HepG2 (cell line): ENCODE data around the gene KRTAP25-1. TPM values are rescaled to one million over a fixed set of nuclear protein-coding genes. Genes with fewer than 3 reads are reported as not detected.

Experiments used
- ATAC-seq: fragments of 200-7000 bp; cut with Tn5 transposase; 3 replicates; pipeline ENCODE4 v1.9.1; 2020; ENCODE audit warnings: mild to moderate bottlenecking, moderate library complexity
- BruUV-seq: library from RNA; stranded (reverse); fragments of 400-500 nt; replicated peaks from 2 replicates; lab custom pipeline; 2021; lab: Mats Ljungman, UMichigan
- CTCF ChIA-PET: fragments of 300-600 bp; formaldehyde crosslinking; extraction: SDS; loops from one replicate; lab custom pipeline; 2021; ENCODE audit warnings: low total read pairs, inconsistent platforms, low intra/inter-chr PET ratio; lab: Yijun Ruan, JAX
- POLR2A ChIA-PET: fragments of 350-600 bp; sonication (Branson Sonifier 250); formaldehyde crosslinking; loops from one replicate; lab custom pipeline; 2020; ENCODE audit warnings: antibody characterized with exemption, inconsistent platforms; lab: Yijun Ruan, JAX
- DNase-seq: peaks from one replicate; pipeline ENCODE4 v3.0.0-alpha.2; 2015; ENCODE audit warnings: low spot score
- FAIRE-seq: peaks from 3 replicates; lab custom pipeline; 2011; peaks lifted over from hg19 to GRCh38; lab: Jason Lieb, UNC
- H2AFZ ChIP-seq: one replicate; pipeline ENCODE4 v1.6.1; 2011; ENCODE audit warnings: low read length, inconsistent platforms
- H3K27ac ChIP-seq: fragments of 300-600 bp; 3 replicates; pipeline ENCODE4 v1.8.0; 2011; ENCODE audit warnings: mixed run types, mild to moderate bottlenecking, mixed read lengths, low read length, inconsistent platforms; ENCODE audit not compliant: insufficient read depth; ENCODE audit errors: extremely low read length
- H3K27me3 ChIP-seq, 2 experiments: fragments of 200-600 bp in 1 of 2; 2 replicates in 1 of 2; 3 replicates in 1 of 2; pipeline versions ENCODE4 v1.6.0 to v1.8.0; 2011; ENCODE audit warnings: low read length in 2 of 2, mild to moderate bottlenecking in 2 of 2, moderate library complexity in 2 of 2, inconsistent platforms in 1 of 2; ENCODE audit not compliant: insufficient read depth in 2 of 2, control insufficient read depth in 1 of 2
- H3K36me3 ChIP-seq, 2 experiments: fragments of 200-600 bp in 1 of 2; replicated peaks in 1 of 2; 2 replicates in 1 of 2; 3 replicates in 1 of 2; pipeline versions ENCODE4 v1.5.1 to v1.8.0; 2011; ENCODE audit warnings: low read length in 2 of 2, inconsistent platforms in 1 of 2; ENCODE audit not compliant: insufficient read depth in 2 of 2, control insufficient read depth in 1 of 2
- H3K4me1 ChIP-seq: 2 replicates; pipeline ENCODE4 v1.5.1; 2012; ENCODE audit warnings: low read length, inconsistent platforms; ENCODE audit not compliant: insufficient read depth
- H3K4me2 ChIP-seq: 2 replicates; pipeline ENCODE4 v1.6.0; 2011; ENCODE audit warnings: low read depth, low read length, inconsistent platforms
- H3K4me3 ChIP-seq, 3 experiments: fragments of 200-600 bp in 1 of 3; sonication (generic), shearing (Covaris generic) in 1 of 3; replicated peaks in 1 of 3; 2 replicates each; pipeline ENCODE4 v1.5.1; 2011 to 2016; ENCODE audit warnings: low read length in 3 of 3, inconsistent platforms in 2 of 3, low read depth in 2 of 3, mild to moderate bottlenecking in 2 of 3, control low read depth in 1 of 3, mixed read lengths in 1 of 3; ENCODE audit not compliant: insufficient read depth in 1 of 3
- H3K79me2 ChIP-seq: one replicate; pipeline ENCODE4 v1.6.1; 2011; ENCODE audit warnings: low read length, inconsistent platforms; ENCODE audit not compliant: insufficient read depth
- H3K9ac ChIP-seq: 2 replicates; pipeline ENCODE4 v1.6.0; 2011; ENCODE audit warnings: mild to moderate bottlenecking, low read depth, low read length, inconsistent platforms; ENCODE audit not compliant: insufficient read depth
- H3K9me3 ChIP-seq: 2 replicates; pipeline ENCODE4 v1.5.1; 2012; ENCODE audit warnings: mild to moderate bottlenecking, low read length
- H4K20me1 ChIP-seq: 2 replicates; pipeline ENCODE4 v1.6.0; 2011; ENCODE audit warnings: inconsistent platforms, mild to moderate bottlenecking, low read length, moderate library complexity; ENCODE audit not compliant: insufficient read depth
- HCFC1 ChIP-seq: fragments of 150-350 bp; IDR thresholded peaks from 2 replicates; pipeline ENCODE4 v1.6.1; 2014; ENCODE audit warnings: low read depth, low read length
- HNRNPL ChIP-seq: fragments of 200-400 bp; formaldehyde crosslinking; IDR thresholded peaks from 2 replicates; pipeline ENCODE4 v1.6.1; 2017; ENCODE audit warnings: mild to moderate bottlenecking, low read depth, low read length
- MAFF ChIP-seq: IDR thresholded peaks from 2 replicates; pipeline ENCODE4 v1.6.1; 2011; ENCODE audit warnings: low read depth, low read length, improper control_type of control experiment
- NPAS2 ChIP-seq: sonication (generic); formaldehyde crosslinking; IDR thresholded peaks from 2 replicates; pipeline ENCODE4 v1.8.0; 2022; ENCODE audit warnings: mild to moderate bottlenecking, missing genetic modification reagents, borderline replicate concordance
- NRL ChIP-seq: sonication (generic); formaldehyde crosslinking; IDR thresholded peaks from 2 replicates; pipeline ENCODE4 v1.5.0; 2020; ENCODE audit warnings: missing genetic modification reagents, mild to moderate bottlenecking, moderate library complexity, borderline replicate concordance
- POLR2A ChIP-seq, 2 experiments: IDR thresholded peaks; 2 replicates each; pipeline ENCODE4 v1.6.1; 2011; ENCODE audit warnings: low read depth in 2 of 2, low read length in 2 of 2, mild to moderate bottlenecking in 1 of 2, moderate library complexity in 1 of 2; ENCODE audit not compliant: insufficient read depth in 1 of 2
- PRMT3 ChIP-seq: sonication (generic); formaldehyde crosslinking; IDR thresholded peaks from 2 replicates; pipeline ENCODE4 v1.8.1; 2022; ENCODE audit warnings: low read depth, mild to moderate bottlenecking, moderate library complexity, missing genetic modification reagents, borderline replicate concordance
- SALL2 ChIP-seq: sonication (generic); formaldehyde crosslinking; IDR thresholded peaks from 2 replicates; pipeline ENCODE4 v1.8.1; 2023; ENCODE audit warnings: mild to moderate bottlenecking, missing genetic modification reagents, inconsistent platforms
- ZNF317 ChIP-seq: sonication (generic); formaldehyde crosslinking; IDR thresholded peaks from 2 replicates; pipeline ENCODE4 v1.5.0; 2020; ENCODE audit warnings: mild to moderate bottlenecking, missing genetic modification reagents
- WGBS: methylation state at CpG from one replicate; pipeline ENCODE4 v1.1.6; 2017; ENCODE audit warnings: low lambda C conversion rate; 5-methylcytosine and 5-hydroxymethylcytosine counted together
- in situ Hi-C: cut with HindIII; loops from 2 replicates; pipeline ENCODE4 v1.10.0; 2017; ENCODE audit warnings: low pct_unique_long_range_greater_than_20kb; ENCODE audit not compliant: extremely low pct_ligation_motif_present
- intact Hi-C: fragments of 100-400 bp; cut with micrococcal nuclease; formaldehyde crosslinking; loops from one replicate; pipeline ENCODE4 v1.10.0; 2022; ENCODE audit not compliant: unreplicated experiment
- polyA plus RNA-seq, 8 experiments: library from polyadenylated mRNA; depleted of rRNA in 3 of 8; stranded (reverse) in 7 of 8; unstranded in 1 of 8; fragments of >200 nt; fragmentation: Illumina TruSeq in 4 of 8; extraction: Trizol in 4 of 8; gene quantifications; 2 replicates each; pipeline versions ENCODE4 v1.2.1 to v1.2.3, GENCODE V29; 2011 to 2016; ENCODE audit warnings: low read depth in 4 of 8, missing spikeins in 1 of 8, mixed read lengths in 1 of 8; ENCODE audit not compliant: insufficient read depth in 1 of 8
- total RNA-seq, 5 experiments: library from RNA; depleted of rRNA; stranded (reverse); fragments of >200 nt; fragmentation: Illumina TruSeq; extraction: Trizol; gene quantifications; 2 replicates each; pipeline ENCODE4 v1.2.3, GENCODE V29; 2016; ENCODE audit warnings: low read depth in 1 of 5
- TF ChIP-seq, protein P1 (sequence below): sonication (generic); formaldehyde crosslinking; IDR thresholded peaks from 2 replicates; pipeline ENCODE4 v1.5.1; 2020; ENCODE audit warnings: mild to moderate bottlenecking, missing genetic modification reagents, moderate library complexity
- TF ChIP-seq, protein P2 (sequence below): sonication (generic); formaldehyde crosslinking; IDR thresholded peaks from 2 replicates; pipeline ENCODE4 v1.4.0; 2020; ENCODE audit warnings: mild to moderate bottlenecking, missing genetic modification reagents

The KRTAP25-1 gene
- total and polyA plus RNA-seq, 2 of the 13 experiments (the other 11 are each of a cell fraction or from before 2014, with no cell fraction given): not detected

DNA sequence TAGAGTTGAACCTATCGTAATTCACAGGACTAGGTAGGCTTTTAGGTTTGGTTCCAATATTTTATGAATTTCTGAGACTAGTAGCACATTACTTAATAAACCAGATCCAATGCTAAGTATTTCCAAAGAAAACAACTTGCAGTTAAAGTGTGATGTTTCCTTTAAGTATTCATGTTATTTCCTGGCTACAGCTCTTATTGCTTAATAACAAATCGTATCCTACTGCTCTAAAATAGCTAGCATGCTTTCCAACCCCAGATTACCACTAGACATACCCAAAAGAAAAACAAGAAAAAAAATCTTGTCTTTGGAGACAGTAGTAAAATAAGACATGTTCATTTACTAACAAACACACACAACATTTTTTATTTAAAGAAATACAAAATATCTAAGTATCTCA, 47.3 kb upstream of the KRTAP25-1 start:
- DNase-seq (no peak), FAIRE-seq (no peak), ATAC-seq (no peak)
- intact Hi-C loops: no loop called here
- 1% methylated on average over 2 of the region's 2 CpGs for WGBS
- Histone ChIP-seq H3K9me3 (peaks cover 72% of the 10 kb centered on the region), H3K4me3 (no peak overlapping the region), H4K20me1 (no peaks in the 10 kb centered on the region), H3K4me1 (no peaks in the 10 kb centered on the region), H3K4me2 (no peak overlapping the region), H3K27me3 (no peaks in the 10 kb centered on the region), H3K27ac (no peak overlapping the region), H3K36me3 (no peaks in the 10 kb centered on the region), H2AFZ (no peak overlapping the region), H3K79me2 (no peaks in the 10 kb centered on the region), H3K9ac (no peak overlapping the region)
- CTCF ChIA-PET: no interaction called here
- TF ChIP-seq POLR2A (IDR thresholded peaks at IDR 0.05; ENCODE audit: insufficient read depth in 1 of 2, low read depth in 2 of 2, low read length in 2 of 2) (no peak), ZNF317 (CRISPR knock-in tag) (no peak), HCFC1 (no peak), HNRNPL (no peak), PRMT3 (no peak), MAFF (no peak), NPAS2 (CRISPR knock-in tag) (no peak), NRL (CRISPR knock-in tag) (no peak), SALL2 (CRISPR knock-in tag) (no peak)
- TF ChIP-seq, protein P1, sequence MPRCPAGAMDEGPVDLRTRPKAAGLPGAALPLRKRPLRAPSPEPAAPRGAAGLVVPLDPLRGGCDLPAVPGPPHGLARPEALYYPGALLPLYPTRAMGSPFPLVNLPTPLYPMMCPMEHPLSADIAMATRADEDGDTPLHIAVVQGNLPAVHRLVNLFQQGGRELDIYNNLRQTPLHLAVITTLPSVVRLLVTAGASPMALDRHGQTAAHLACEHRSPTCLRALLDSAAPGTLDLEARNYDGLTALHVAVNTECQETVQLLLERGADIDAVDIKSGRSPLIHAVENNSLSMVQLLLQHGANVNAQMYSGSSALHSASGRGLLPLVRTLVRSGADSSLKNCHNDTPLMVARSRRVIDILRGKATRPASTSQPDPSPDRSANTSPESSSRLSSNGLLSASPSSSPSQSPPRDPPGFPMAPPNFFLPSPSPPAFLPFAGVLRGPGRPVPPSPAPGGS (CRISPR knock-in tag): no peak
- TF ChIP-seq, protein P2, sequence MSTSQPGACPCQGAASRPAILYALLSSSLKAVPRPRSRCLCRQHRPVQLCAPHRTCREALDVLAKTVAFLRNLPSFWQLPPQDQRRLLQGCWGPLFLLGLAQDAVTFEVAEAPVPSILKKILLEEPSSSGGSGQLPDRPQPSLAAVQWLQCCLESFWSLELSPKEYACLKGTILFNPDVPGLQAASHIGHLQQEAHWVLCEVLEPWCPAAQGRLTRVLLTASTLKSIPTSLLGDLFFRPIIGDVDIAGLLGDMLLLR (CRISPR knock-in tag): no peak
- no TSS peak for BruUV-seq
- POLR2A ChIA-PET: no interaction called here
- in situ Hi-C loops: loop anchor here (25.0 kb wide), 1 partner anchor 751 kb away; no protein-coding TSS in a partner anchor
